Measurements from ENCODE around the gene TRIM43. TPM values are rescaled to one million over a fixed set of nuclear protein-coding genes. Genes with fewer than 3 reads are reported as not detected.

TRIM43 gene
- total and polyA plus RNA-seq, 2 of the 4 experiments (the other 2 are of a cell fraction), result not detected

- H4K8ac ChIP-seq (ENCODE audit: low read depth in 2 of 2, low read length in 2 of 2), result no peak overlapping the region
- dilution Hi-C loops (cut with HindIII; ENCODE audit: low sequenced_read_pairs, unreplicated experiment) (no loop called here), in situ Hi-C loops (cut with MboI; ENCODE audit: low sequenced_read_pairs) (no loop called here), intact Hi-C loops (cut with micrococcal nuclease) (no loop called here)
- H3K4me1 ChIP-seq (ENCODE audit: control insufficient read depth, insufficient read depth, low read length), result no peaks in the 10 kb centered on the region
- no peaks in the 10 kb centered on the region for H3K9me3 ChIP-seq (ENCODE audit: control insufficient read depth, insufficient read depth, low read length)
- DNase-seq, result no peak
- ATAC-seq (ENCODE audit: low read depth), result no peak
- H4K5ac ChIP-seq (ENCODE audit: low read depth, low read length), result no peak overlapping the region
- H3K9me1 ChIP-seq (ENCODE audit: insufficient read depth, low read length), result no peaks in the 10 kb centered on the region
- H2AK9ac ChIP-seq (replicated peaks; ENCODE audit: low read depth, low read length, poor library complexity), result no peak overlapping the region
- no peak overlapping the region for H3K23ac ChIP-seq (ENCODE audit: low read depth, low read length)
- H3K18ac ChIP-seq (ENCODE audit: low read depth, low read length), result no peak overlapping the region
- ChIA-PET CTCF (no interaction called here), POLR2A (ENCODE audit: unreplicated experiment) (no interaction called here)
- H3K27me3 ChIP-seq (ENCODE audit: control insufficient read depth, insufficient read depth, low read length), result no peaks in the 10 kb centered on the region; the same call in none of the 2 replicates
- H4K20me1 ChIP-seq (ENCODE audit: insufficient read depth, low read length), result no peaks in the 10 kb centered on the region
- no peak overlapping the region for H3K14ac ChIP-seq (replicated peaks; ENCODE audit: low read depth, low read length)
- no peak overlapping the region for H2AFZ ChIP-seq (replicated peaks; ENCODE audit: low read length, poor library complexity)
- H2AK5ac ChIP-seq (ENCODE audit: low read depth, low read length), result no peak overlapping the region
- no peaks in the 10 kb centered on the region for H3K36me3 ChIP-seq (ENCODE audit: control insufficient read depth, insufficient read depth, low read length)
- no TSS peak for BruUV-seq (replicated peaks)
- H3K9ac ChIP-seq (ENCODE audit: low read depth, low read length), result no peak overlapping the region
- H2BK20ac ChIP-seq (ENCODE audit: low read depth, low read length), result no peak overlapping the region
- no peak overlapping the region for H3K56ac ChIP-seq (ENCODE audit: extremely low read depth, insufficient read depth, low read length)
- no peak overlapping the region for H3K27ac ChIP-seq (ENCODE audit: insufficient read depth, low read length)
- TF ChIP-seq POLR2A (IDR thresholded peaks at IDR 0.05; ENCODE audit: low read depth, low read length) (no peak), CEBPB (IDR thresholded peaks at IDR 0.05; ENCODE audit: low read depth, low read length) (no peak), FOS (IDR thresholded peaks at IDR 0.05; ENCODE audit: low read depth, low read length) (no peak), NFE2L2 (IDR thresholded peaks at IDR 0.05; ENCODE audit: low read depth, low read length) (no peak), SMC3 (IDR thresholded peaks at IDR 0.05; ENCODE audit: low read depth, low read length) (no peak), MAFK (IDR thresholded peaks at IDR 0.05; ENCODE audit: low read depth, low read length) (no peak), RFX5 (IDR thresholded peaks at IDR 0.05; ENCODE audit: low read depth, low read length) (no peak), MXI1 (IDR thresholded peaks at IDR 0.05; ENCODE audit: borderline replicate concordance, low read depth, low read length) (no peak), RCOR1 (IDR thresholded peaks at IDR 0.05; ENCODE audit: insufficient replicate concordance, low read length) (no peak), RAD21 (IDR thresholded peaks at IDR 0.05; ENCODE audit: low read length) (no peak), BHLHE40 (IDR thresholded peaks at IDR 0.05; ENCODE audit: low read depth, low read length) (no peak)
- TF ChIP-seq, protein P1, sequence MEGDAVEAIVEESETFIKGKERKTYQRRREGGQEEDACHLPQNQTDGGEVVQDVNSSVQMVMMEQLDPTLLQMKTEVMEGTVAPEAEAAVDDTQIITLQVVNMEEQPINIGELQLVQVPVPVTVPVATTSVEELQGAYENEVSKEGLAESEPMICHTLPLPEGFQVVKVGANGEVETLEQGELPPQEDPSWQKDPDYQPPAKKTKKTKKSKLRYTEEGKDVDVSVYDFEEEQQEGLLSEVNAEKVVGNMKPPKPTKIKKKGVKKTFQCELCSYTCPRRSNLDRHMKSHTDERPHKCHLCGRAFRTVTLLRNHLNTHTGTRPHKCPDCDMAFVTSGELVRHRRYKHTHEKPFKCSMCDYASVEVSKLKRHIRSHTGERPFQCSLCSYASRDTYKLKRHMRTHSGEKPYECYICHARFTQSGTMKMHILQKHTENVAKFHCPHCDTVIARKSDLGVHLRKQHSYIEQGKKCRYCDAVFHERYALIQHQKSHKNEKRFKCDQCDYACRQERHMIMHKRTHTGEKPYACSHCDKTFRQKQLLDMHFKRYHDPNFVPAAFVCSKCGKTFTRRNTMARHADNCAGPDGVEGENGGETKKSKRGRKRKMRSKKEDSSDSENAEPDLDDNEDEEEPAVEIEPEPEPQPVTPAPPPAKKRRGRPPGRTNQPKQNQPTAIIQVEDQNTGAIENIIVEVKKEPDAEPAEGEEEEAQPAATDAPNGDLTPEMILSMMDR (conservative IDR thresholded peaks at IDR 0.05; ENCODE audit: low read depth, low read length), result no peak
- TF ChIP-seq, protein P2, sequence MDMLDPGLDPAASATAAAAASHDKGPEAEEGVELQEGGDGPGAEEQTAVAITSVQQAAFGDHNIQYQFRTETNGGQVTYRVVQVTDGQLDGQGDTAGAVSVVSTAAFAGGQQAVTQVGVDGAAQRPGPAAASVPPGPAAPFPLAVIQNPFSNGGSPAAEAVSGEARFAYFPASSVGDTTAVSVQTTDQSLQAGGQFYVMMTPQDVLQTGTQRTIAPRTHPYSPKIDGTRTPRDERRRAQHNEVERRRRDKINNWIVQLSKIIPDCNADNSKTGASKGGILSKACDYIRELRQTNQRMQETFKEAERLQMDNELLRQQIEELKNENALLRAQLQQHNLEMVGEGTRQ (IDR thresholded peaks at IDR 0.05; ENCODE audit: low read depth, low read length), result no peak
- TF ChIP-seq, protein P3, sequence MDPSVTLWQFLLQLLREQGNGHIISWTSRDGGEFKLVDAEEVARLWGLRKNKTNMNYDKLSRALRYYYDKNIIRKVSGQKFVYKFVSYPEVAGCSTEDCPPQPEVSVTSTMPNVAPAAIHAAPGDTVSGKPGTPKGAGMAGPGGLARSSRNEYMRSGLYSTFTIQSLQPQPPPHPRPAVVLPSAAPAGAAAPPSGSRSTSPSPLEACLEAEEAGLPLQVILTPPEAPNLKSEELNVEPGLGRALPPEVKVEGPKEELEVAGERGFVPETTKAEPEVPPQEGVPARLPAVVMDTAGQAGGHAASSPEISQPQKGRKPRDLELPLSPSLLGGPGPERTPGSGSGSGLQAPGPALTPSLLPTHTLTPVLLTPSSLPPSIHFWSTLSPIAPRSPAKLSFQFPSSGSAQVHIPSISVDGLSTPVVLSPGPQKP (IDR thresholded peaks at IDR 0.05; ENCODE audit: borderline replicate concordance, low read depth, low read length), result no peak
- H2BK5ac ChIP-seq (ENCODE audit: low read depth, low read length, poor library complexity, severe bottlenecking), result no peak overlapping the region
- WGBS, 2 experiments (ENCODE audit: extremely low coverage in 2 of 2, insufficient read length in 1 of 2), result no CpG with 5 or more reads among the region's 17 CpGs
- H3K79me1 ChIP-seq (ENCODE audit: low read depth in 1 of 2, low read length in 2 of 2), result no peaks in the 10 kb centered on the region
- H3K4ac ChIP-seq (ENCODE audit: low read depth, low read length), result no peak overlapping the region
- H2BK15ac ChIP-seq (ENCODE audit: low read depth, low read length), result no peak overlapping the region
- H2BK120ac ChIP-seq (ENCODE audit: low read depth, low read length), result no peak overlapping the region
- no peak overlapping the region for H3K4me2 ChIP-seq (ENCODE audit: low read depth, low read length)
- H4K91ac ChIP-seq (ENCODE audit: insufficient read depth, low read depth, low read length), result no peak overlapping the region
- no peak overlapping the region for H3K4me3 ChIP-seq (ENCODE audit: insufficient read depth, low read depth, low read length)
Measured at GRCh38 chr2:95551055-95551568, 40.7 kb upstream of the TRIM43 start.

All from IMR-90 (cell line).